ENCODE data around the gene IQSEC1. TPM values are rescaled to one million over a fixed set of nuclear protein-coding genes. Genes with fewer than 3 reads are reported as not detected.

IQSEC1 gene
- total and polyA plus RNA-seq, 10 of the 15 experiments (the other 5 are each of a cell fraction or from before 2014, with no cell fraction given), result 0.92 to 55.2 (median 8.5) TPM

GRCh38 chr3:13017361-13018042 lies 55.7 kb downstream of the IQSEC1 start:
- TF ChIP-seq TCF3 (IDR thresholded peaks at IDR 0.05; ENCODE audit: borderline replicate concordance, insufficient read depth, low read depth, low read length) (no peak), SMC3 (IDR thresholded peaks at IDR 0.05; ENCODE audit: borderline replicate concordance, low read length) (no peak), CHD2 (IDR thresholded peaks at IDR 0.05; ENCODE audit: borderline replicate concordance, low read depth, low read length) (no peak)
- peak overlapping the region; percentile 93 for H3K4me2 ChIP-seq (ENCODE audit: control insufficient read depth, insufficient read depth)
- BruUV-seq (replicated peaks), result no TSS peak
- H3K4me3 ChIP-seq, result peak overlapping the region; percentile 70
- intact Hi-C loops (cut with micrococcal nuclease; ENCODE audit: unreplicated experiment), result loop anchor here (10.0 kb wide), 1 partner anchor 437 kb away; no protein-coding TSS in a partner anchor
- SMC1A ChIA-PET (ENCODE audit: uncharacterized antibody, unreplicated experiment), result interaction anchor here (1.2 to 6.7 kb wide), 5 partner anchors 9 to 33 kb away, joined by 3 to 123 read pairs (median 4); no protein-coding TSS in a partner anchor
- peaks cover 0 to 2% of the 10 kb centered on the region in 2 experiments; a peak in 1 of 4 replicates for H3K36me3 ChIP-seq (ENCODE audit: control insufficient read depth in 2 of 2, insufficient read depth in 2 of 2, low read length in 1 of 2)
- H3K4me1 ChIP-seq (ENCODE audit: control insufficient read depth, insufficient read depth, low read length), result peaks cover 73% of the 10 kb centered on the region
- DNase-seq (ENCODE audit: low read depth, low spot score), result no peak
- no peak for ATAC-seq
- no peaks in the 10 kb centered on the region for H3K9me3 ChIP-seq (replicated peaks; ENCODE audit: control insufficient read depth, insufficient read depth, low read length)
- peak overlapping the region; percentile 99 for H3K27ac ChIP-seq (ENCODE audit: control insufficient read depth, insufficient read depth)
- FAIRE-seq, result no peak
- POLR2A ChIA-PET, result interaction anchor here (2.7 to 7.1 kb wide), 3 partner anchors 8 to 29 kb away, joined by 10 to 170 read pairs (median 13); no protein-coding TSS in a partner anchor
- peak overlapping the region; percentile 93 for H3K9ac ChIP-seq (ENCODE audit: control insufficient read depth, insufficient read depth, low read length)
- H4K20me1 ChIP-seq (ENCODE audit: control insufficient read depth, insufficient read depth), result no peaks in the 10 kb centered on the region
- no peak overlapping the region for H2AFZ ChIP-seq (ENCODE audit: control insufficient read depth, low read depth, low read length)
- in situ Hi-C loops (cut with MboI), result no loop called here
- 93% methylated on average over 16 of the region's 16 CpGs for WGBS (ENCODE audit: insufficient coverage, insufficient replicate concordance, low lambda C conversion rate, missing lambda C conversion rate)
- peaks cover 97% of the 10 kb centered on the region for H3K79me2 ChIP-seq (ENCODE audit: control insufficient read depth, insufficient read depth, low read length)
- CTCF ChIA-PET, result interaction anchor here (1.3 to 1.7 kb wide), 5 partner anchors 11 to 33 kb away, joined by 3 to 5 read pairs (median 4); no protein-coding TSS in a partner anchor
- no peaks in the 10 kb centered on the region for H3K27me3 ChIP-seq (replicated peaks in 1 of 2; ENCODE audit: control insufficient read depth in 2 of 2, insufficient read depth in 2 of 2, low read length in 1 of 2)
- RAD21 ChIA-PET (ENCODE audit: unreplicated experiment), result interaction anchor here (0.8 to 6.5 kb wide), 3 partner anchors 5 to 70 kb away, joined by 3 to 89 read pairs (median 8); no protein-coding TSS in a partner anchor

GRCh38 chr3:13016721-13017255 lies 56.4 kb downstream of the IQSEC1 start:
- peak; percentile 8 to 62; a peak in 2 of 4 replicates for TF ChIP-seq BHLHE40 (IDR thresholded peaks at IDR 0.05; ENCODE audit: borderline replicate concordance in 1 of 2, low read depth in 2 of 2, low read length in 1 of 2)
- no peak for TF ChIP-seq SUZ12 (IDR thresholded peaks at IDR 0.05; ENCODE audit: unreplicated experiment)
- FAIRE-seq, result no peak
- peaks cover 94% of the 10 kb centered on the region for H3K79me2 ChIP-seq (ENCODE audit: control insufficient read depth, insufficient read depth, low read length)

More at GRCh38 chr3:13016721-13017255, 56.4 kb downstream of the IQSEC1 start:
- H3K36me3 ChIP-seq (ENCODE audit: control insufficient read depth in 2 of 2, insufficient read depth in 2 of 2, low read length in 1 of 2), result peaks cover 0 to 2% of the 10 kb centered on the region in 2 experiments; a peak in 1 of 4 replicates
- no TSS peak for BruUV-seq (replicated peaks)
- RAD21 ChIA-PET (ENCODE audit: unreplicated experiment), result interaction anchor here (1.7 kb wide), 1 partner anchor 30 kb away, joined by 8 read pairs; no protein-coding TSS in a partner anchor
- H3K4me3 ChIP-seq, result peak overlapping the region; percentile 70
- H3K9me3 ChIP-seq (replicated peaks; ENCODE audit: control insufficient read depth, insufficient read depth, low read length), result no peaks in the 10 kb centered on the region
- H3K4me1 ChIP-seq (ENCODE audit: control insufficient read depth, insufficient read depth, low read length), result peaks cover 78% of the 10 kb centered on the region
- DNase-seq (ENCODE audit: low read depth, low spot score) (no peak), ATAC-seq (no peak)
- in situ Hi-C loops (cut with MboI) (no loop called here), intact Hi-C loops (cut with micrococcal nuclease; ENCODE audit: unreplicated experiment) (loop anchor here (1.0 to 10.0 kb wide), 2 partner anchors 30 to 438 kb away; no protein-coding TSS in a partner anchor)
- H2AFZ ChIP-seq (ENCODE audit: control insufficient read depth, low read depth, low read length), result no peak overlapping the region
- SMC1A ChIA-PET (ENCODE audit: uncharacterized antibody, unreplicated experiment), result interaction anchor here (1.2 to 8.6 kb wide), 2 partner anchors 30 to 34 kb away, joined by 3 to 71 read pairs; no protein-coding TSS in a partner anchor
- peak overlapping the region; percentile 93 for H3K4me2 ChIP-seq (ENCODE audit: control insufficient read depth, insufficient read depth)
- no peaks in the 10 kb centered on the region for H3K27me3 ChIP-seq (replicated peaks in 1 of 2; ENCODE audit: control insufficient read depth in 2 of 2, insufficient read depth in 2 of 2, low read length in 1 of 2)
- CTCF ChIA-PET, result no interaction called here
- peak overlapping the region; percentile 99 for H3K27ac ChIP-seq (ENCODE audit: control insufficient read depth, insufficient read depth)
- WGBS (ENCODE audit: insufficient coverage, insufficient replicate concordance, low lambda C conversion rate, missing lambda C conversion rate), result 22% methylated on average over 9 of the region's 9 CpGs
- POLR2A ChIA-PET, result interaction anchor here (1.8 to 2.9 kb wide), 4 partner anchors 12 to 54 kb away, joined by 6 to 13 read pairs (median 12); no protein-coding TSS in a partner anchor
- no peaks in the 10 kb centered on the region for H4K20me1 ChIP-seq (ENCODE audit: control insufficient read depth, insufficient read depth)
- peak overlapping the region; percentile 93 for H3K9ac ChIP-seq (ENCODE audit: control insufficient read depth, insufficient read depth, low read length)

Data from GM12878 (cell line).